Measurements from ENCODE around the gene SLC7A14. TPM values are rescaled to one million over a fixed set of nuclear protein-coding genes. Genes with fewer than 3 reads are reported as not detected.

Gene SLC7A14
- total and polyA plus RNA-seq, 10 of the 15 experiments (the other 5 are each of a cell fraction or from before 2014, with no cell fraction given), result not detected

- FAIRE-seq (no peak), ATAC-seq (no peak), DNase-seq (ENCODE audit: low read depth, low spot score) (no peak)
- peaks cover 0 to 2% of the 10 kb centered on the region in 2 experiments; a peak in 1 of 4 replicates for H3K27me3 ChIP-seq (replicated peaks in 1 of 2; ENCODE audit: control insufficient read depth in 2 of 2, insufficient read depth in 2 of 2, low read length in 1 of 2)
- no peak overlapping the region for H3K9ac ChIP-seq (ENCODE audit: control insufficient read depth, insufficient read depth, low read length)
- no peaks in the 10 kb centered on the region for H4K20me1 ChIP-seq (ENCODE audit: control insufficient read depth, insufficient read depth)
- in situ Hi-C loops (cut with MboI), result no loop called here
- no peak overlapping the region for H3K4me3 ChIP-seq
- no peaks in the 10 kb centered on the region; the same call in 2 of the 3 replicates for H3K9me3 ChIP-seq (replicated peaks; ENCODE audit: control insufficient read depth, insufficient read depth, low read length)
- no peaks in the 10 kb centered on the region for H3K4me1 ChIP-seq (ENCODE audit: control insufficient read depth, insufficient read depth, low read length)
- H2AFZ ChIP-seq (ENCODE audit: control insufficient read depth, low read depth, low read length), result no peak overlapping the region
- no peaks in the 10 kb centered on the region for H3K79me2 ChIP-seq (ENCODE audit: control insufficient read depth, insufficient read depth, low read length)
- no peaks in the 10 kb centered on the region for H3K36me3 ChIP-seq (ENCODE audit: control insufficient read depth in 2 of 2, insufficient read depth in 2 of 2, low read length in 1 of 2)
- CTCF ChIA-PET, result interaction anchor here (0.5 to 0.8 kb wide), 2 partner anchors 62 to 253 kb away, joined by 3 read pairs; no protein-coding TSS in a partner anchor
- BruUV-seq (replicated peaks), result no TSS peak
- no peak overlapping the region for H3K27ac ChIP-seq (ENCODE audit: control insufficient read depth, insufficient read depth)
- intact Hi-C loops (cut with micrococcal nuclease; ENCODE audit: unreplicated experiment), result no loop called here
- POLR2A ChIA-PET, result no interaction called here
- TF ChIP-seq ZBTB33 (IDR thresholded peaks at IDR 0.05) (no peak), MEF2B (IDR thresholded peaks at IDR 0.05; ENCODE audit: partially characterized antibody, poor library complexity, severe bottlenecking) (no peak), HCFC1 (IDR thresholded peaks at IDR 0.05; ENCODE audit: low read length) (no peak), NFYA (IDR thresholded peaks at IDR 0.05; ENCODE audit: borderline replicate concordance, low read depth, low read length) (no peak), CREB1 (IDR thresholded peaks at IDR 0.05; ENCODE audit: low read depth) (no peak), KDM1A (IDR thresholded peaks at IDR 0.05; ENCODE audit: borderline replicate concordance) (no peak), MXI1 (IDR thresholded peaks at IDR 0.05; ENCODE audit: low read depth, low read length) (no peak), HDAC2 (IDR thresholded peaks at IDR 0.05) (no peak)
- RAD21 ChIA-PET (ENCODE audit: unreplicated experiment), result no interaction called here
- no peak overlapping the region for H3K4me2 ChIP-seq (ENCODE audit: control insufficient read depth, insufficient read depth)
- SMC1A ChIA-PET (ENCODE audit: uncharacterized antibody, unreplicated experiment), result interaction anchor here (0.6 kb wide), 1 partner anchor 123 kb away, joined by 3 read pairs; no protein-coding TSS in a partner anchor
Measured at GRCh38 chr3:170558427-170558826, 27.4 kb downstream of the SLC7A14 start.
